Lower lobe of right lung (tissue), 2 donors: Measurements from ENCODE around the gene AJAP1. TPM values are rescaled to one million over a fixed set of nuclear protein-coding genes. Genes with fewer than 3 reads are reported as not detected.

Experiments used
- ATAC-seq, 2 donors: fragments of 200-7000 bp; cut with Tn5 transposase; one replicate each; pipeline ENCODE4 v1.9.1; 2020 to 2022; ENCODE audit warnings: mild to moderate bottlenecking in 2 of 2, moderate library complexity in 2 of 2
- DNase-seq: peaks from one replicate; pipeline ENCODE4 v3.0.0-alpha.2; 2020
- H3K27ac ChIP-seq: fragments of 200-600 bp; one replicate; pipeline ENCODE4 v1.8.0; 2022
- H3K27me3 ChIP-seq: fragments of 200-600 bp; one replicate; pipeline ENCODE4 v1.8.0; 2022; ENCODE audit warnings: low read depth
- H3K36me3 ChIP-seq: fragments of 200-600 bp; one replicate; pipeline ENCODE4 v1.8.0; 2022; ENCODE audit warnings: mild to moderate bottlenecking
- H3K4me1 ChIP-seq: fragments of 200-600 bp; one replicate; pipeline ENCODE4 v1.8.0; 2022
- H3K4me3 ChIP-seq: fragments of 200-600 bp; one replicate; pipeline ENCODE4 v1.8.0; 2022; ENCODE audit warnings: mild to moderate bottlenecking
- H3K9me3 ChIP-seq: fragments of 200-600 bp; one replicate; pipeline ENCODE4 v1.8.0; 2022
- CTCF ChIP-seq: fragments of 200-600 bp; IDR thresholded peaks from one replicate; pipeline ENCODE4 v1.8.0; 2022; ENCODE audit warnings: antibody characterized with exemption, mild to moderate bottlenecking
- intact Hi-C: fragments of 100-400 bp; cut with DNase I; formaldehyde crosslinking; loops from one replicate; pipeline ENCODE4 v1.11.0; 2022
- total RNA-seq: library from RNA; stranded (reverse); fragmentation: NEBNext Ultra II Directional; extraction: Animal tissue kit (Norgen Biotek cat#: 25700); gene quantifications from one replicate; pipeline ENCODE4 v1.2.1, GENCODE V29; 2021
- donor health status: DM: no; HTN: yes; CAD: no; lungs with severe emphysema.

AJAP1 gene
- total RNA-seq, 1 donor from 2014 or later = 0.77 TPM

GRCh38 chr1:4671828-4672227 is 17.4 kb downstream of the AJAP1 start:
- intact Hi-C loops = no loop called here
- DNase-seq (no peak), ATAC-seq (no peak)
- TF ChIP-seq CTCF = no peak
- Histone ChIP-seq H3K4me3 (no peak overlapping the region), H3K4me1 (no peaks in the 10 kb centered on the region), H3K27me3 (no peaks in the 10 kb centered on the region), H3K27ac (no peak overlapping the region), H3K9me3 (no peaks in the 10 kb centered on the region), H3K36me3 (no peaks in the 10 kb centered on the region)

GRCh38 chr1:4673494-4673893 is 19.1 kb downstream of the AJAP1 start:
- no peak for DNase-seq
- TF ChIP-seq CTCF = no peak
- ATAC-seq = no peak
- no peaks in the 10 kb centered on the region for H3K27me3 ChIP-seq
- intact Hi-C loops = no loop called here
- H3K4me3 ChIP-seq = no peak overlapping the region
- H3K36me3 ChIP-seq = no peaks in the 10 kb centered on the region
- H3K27ac ChIP-seq = no peak overlapping the region
- H3K4me1 ChIP-seq = no peaks in the 10 kb centered on the region
- H3K9me3 ChIP-seq = no peaks in the 10 kb centered on the region

DNA sequence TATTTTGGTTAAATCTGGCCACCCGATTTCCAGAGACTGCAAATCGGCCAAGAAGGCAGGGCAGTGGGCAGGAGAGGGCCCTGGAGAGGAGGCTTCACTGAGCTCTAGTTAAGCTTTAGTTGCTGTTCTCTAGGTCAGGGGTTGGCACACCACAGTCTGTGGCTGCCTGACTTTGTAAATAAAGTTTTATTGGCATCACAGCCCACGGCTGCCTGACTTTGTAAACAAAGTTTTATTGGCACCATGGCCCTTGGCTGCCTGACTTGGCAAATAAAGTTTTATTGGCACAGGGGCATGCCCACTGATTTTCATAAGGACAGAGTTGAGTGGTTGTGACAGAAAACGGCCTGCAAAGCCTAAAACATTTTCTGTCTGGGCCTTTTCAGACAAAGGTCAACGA is 19.7 kb downstream of the AJAP1 start:
- no peaks in the 10 kb centered on the region for H3K4me1 ChIP-seq
- DNase-seq (no peak), ATAC-seq (no peak)
- no peak for TF ChIP-seq CTCF
- intact Hi-C loops = no loop called here
- no peaks in the 10 kb centered on the region for H3K9me3 ChIP-seq
- H3K36me3 ChIP-seq = no peaks in the 10 kb centered on the region
- no peak overlapping the region for H3K4me3 ChIP-seq
- H3K27me3 ChIP-seq = no peaks in the 10 kb centered on the region
- H3K27ac ChIP-seq = no peak overlapping the region

DNA sequence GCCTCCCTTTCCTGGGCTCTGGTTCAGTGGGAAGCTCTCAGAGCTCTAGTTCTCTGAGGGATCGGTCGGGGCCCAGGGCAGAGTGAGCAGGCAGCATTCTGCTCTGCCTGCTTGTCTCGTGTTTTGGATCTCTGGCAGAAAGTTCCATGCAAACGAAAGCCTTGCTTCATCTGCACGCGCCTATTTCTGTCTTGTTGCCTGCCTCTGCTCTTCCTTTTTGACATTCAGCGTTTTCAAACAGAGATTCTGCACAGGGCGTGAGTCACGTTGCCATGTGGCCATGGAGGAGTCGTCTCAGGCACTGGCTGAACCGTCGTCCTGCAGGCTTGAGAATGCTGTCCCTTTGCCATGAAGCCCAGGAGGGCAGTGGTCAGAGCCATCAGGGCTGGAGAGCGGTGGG is 20.3 kb downstream of the AJAP1 start:
- no peak for TF ChIP-seq CTCF
- H3K27ac ChIP-seq = no peak overlapping the region
- H3K9me3 ChIP-seq = no peaks in the 10 kb centered on the region
- H3K4me1 ChIP-seq = no peaks in the 10 kb centered on the region
- intact Hi-C loops = no loop called here
- H3K27me3 ChIP-seq = no peaks in the 10 kb centered on the region
- DNase-seq (no peak), ATAC-seq (no peak)
- no peak overlapping the region for H3K4me3 ChIP-seq
- no peaks in the 10 kb centered on the region for H3K36me3 ChIP-seq

DNA sequence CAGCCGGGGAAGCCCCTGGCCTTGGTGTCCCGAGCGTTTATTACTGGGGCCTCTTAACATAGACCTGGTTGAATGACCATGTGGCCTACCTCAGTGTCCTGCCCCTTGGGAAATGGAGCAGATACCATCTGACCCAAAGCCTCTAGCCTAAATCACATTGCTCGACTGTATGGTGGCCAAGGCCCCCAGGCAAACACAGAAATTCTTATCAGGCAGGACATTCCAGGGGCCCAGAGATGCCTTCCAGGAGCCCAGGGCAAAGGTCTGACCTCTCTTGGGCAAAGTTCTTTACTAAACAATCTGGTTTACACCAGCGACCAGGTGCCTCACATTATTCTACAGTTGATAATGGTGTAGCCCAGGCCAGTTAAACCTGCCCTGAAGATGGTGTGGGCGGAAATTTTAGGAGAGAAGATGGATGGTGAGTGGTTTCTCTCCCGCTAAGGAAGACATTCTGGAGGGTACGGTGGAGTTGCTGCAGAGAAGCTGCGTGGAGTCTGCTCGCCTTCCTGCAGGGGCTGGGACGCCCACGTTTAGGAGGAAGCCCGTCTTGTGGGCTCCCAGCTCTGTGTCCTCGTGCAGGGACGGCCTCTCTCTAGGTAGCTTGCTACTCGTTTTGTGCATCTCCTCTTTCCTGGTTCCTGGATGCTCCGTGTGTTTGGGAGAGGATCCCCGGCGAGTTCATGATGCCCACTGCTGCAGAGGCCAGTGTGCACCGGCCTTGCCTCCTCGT is 21.2 kb downstream of the AJAP1 start:
- Histone ChIP-seq H3K9me3 (peaks cover 7% of the 10 kb centered on the region), H3K27me3 (no peaks in the 10 kb centered on the region), H3K4me1 (no peaks in the 10 kb centered on the region), H3K4me3 (no peak overlapping the region), H3K27ac (no peak overlapping the region), H3K36me3 (no peaks in the 10 kb centered on the region)
- intact Hi-C loops = no loop called here
- TF ChIP-seq CTCF = no peak
- ATAC-seq = no peak
- no peak for DNase-seq
